ENCODE data around the gene PLCB1. TPM values are rescaled to one million over a fixed set of nuclear protein-coding genes. Genes with fewer than 3 reads are reported as not detected.

PLCB1 gene
- total RNA-seq, 4 donors from 2014 or later, result 72.9 to 115 (median 76.3) TPM

DNA sequence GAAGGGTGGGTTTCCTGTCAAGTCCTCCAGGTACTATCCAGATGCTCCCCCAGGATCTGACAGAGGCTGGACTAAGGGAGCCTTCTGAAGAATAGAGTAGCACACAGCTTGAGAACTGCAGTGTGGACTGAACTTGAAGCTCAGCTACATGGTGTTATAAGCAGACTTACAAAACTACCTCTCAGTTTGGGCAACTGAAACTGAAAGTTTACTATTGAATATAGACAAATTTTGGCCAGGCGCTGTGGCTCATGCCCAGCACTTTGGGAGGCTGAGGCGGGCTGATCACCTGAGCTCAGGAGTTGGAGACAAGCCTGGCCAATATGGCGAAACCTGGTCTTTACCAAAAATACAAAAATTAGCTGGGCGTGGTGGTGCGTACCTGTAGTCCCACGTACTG lies 348.5 kb downstream of the PLCB1 start:
- WGBS, result 95% methylated on average over 6 of the region's 6 CpGs
- intact Hi-C loops (cut with DNase I), result no loop called here
- no peak for DNase-seq (ENCODE audit: extremely low spot score)

DNA sequence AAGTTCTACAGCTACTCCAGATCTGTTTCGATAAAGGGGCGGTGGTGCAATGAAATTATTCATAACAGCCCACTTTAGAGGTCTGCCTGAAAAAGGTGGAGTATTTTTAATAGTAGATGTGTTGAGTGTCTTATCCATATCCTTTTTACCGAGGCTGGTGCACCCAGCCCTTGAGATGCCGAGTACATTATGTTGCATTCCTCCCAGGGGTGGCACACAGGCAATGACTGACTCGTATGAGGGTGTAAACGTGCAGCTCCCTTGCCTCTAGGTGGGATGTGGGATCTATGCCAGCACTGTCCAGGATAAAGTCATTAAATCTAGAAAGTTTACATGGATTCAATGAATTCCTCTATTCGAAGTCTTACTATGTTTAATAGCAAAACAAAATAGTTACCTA lies 355.6 kb downstream of the PLCB1 start:
- no peak overlapping the region for H3K4me3 ChIP-seq
- no peaks in the 10 kb centered on the region for H3K36me3 ChIP-seq
- no peaks in the 10 kb centered on the region for H3K27me3 ChIP-seq
- no peak for DNase-seq (ENCODE audit: extremely low spot score)
- peaks cover 0 to 31% (median 29%) of the 10 kb centered on the region in 4 donors for H3K4me1 ChIP-seq
- no peak overlapping the region for H3K27ac ChIP-seq (replicated peaks in 1 of 4)
- H3K9me3 ChIP-seq, result no peaks in the 10 kb centered on the region
- TF ChIP-seq POLR2AphosphoS5 (IDR thresholded peaks at IDR 0.05), result no peak
- TF ChIP-seq POLR2A (IDR thresholded peaks at IDR 0.05; ENCODE audit: low read depth), result no peak
- TF ChIP-seq, protein P1, sequence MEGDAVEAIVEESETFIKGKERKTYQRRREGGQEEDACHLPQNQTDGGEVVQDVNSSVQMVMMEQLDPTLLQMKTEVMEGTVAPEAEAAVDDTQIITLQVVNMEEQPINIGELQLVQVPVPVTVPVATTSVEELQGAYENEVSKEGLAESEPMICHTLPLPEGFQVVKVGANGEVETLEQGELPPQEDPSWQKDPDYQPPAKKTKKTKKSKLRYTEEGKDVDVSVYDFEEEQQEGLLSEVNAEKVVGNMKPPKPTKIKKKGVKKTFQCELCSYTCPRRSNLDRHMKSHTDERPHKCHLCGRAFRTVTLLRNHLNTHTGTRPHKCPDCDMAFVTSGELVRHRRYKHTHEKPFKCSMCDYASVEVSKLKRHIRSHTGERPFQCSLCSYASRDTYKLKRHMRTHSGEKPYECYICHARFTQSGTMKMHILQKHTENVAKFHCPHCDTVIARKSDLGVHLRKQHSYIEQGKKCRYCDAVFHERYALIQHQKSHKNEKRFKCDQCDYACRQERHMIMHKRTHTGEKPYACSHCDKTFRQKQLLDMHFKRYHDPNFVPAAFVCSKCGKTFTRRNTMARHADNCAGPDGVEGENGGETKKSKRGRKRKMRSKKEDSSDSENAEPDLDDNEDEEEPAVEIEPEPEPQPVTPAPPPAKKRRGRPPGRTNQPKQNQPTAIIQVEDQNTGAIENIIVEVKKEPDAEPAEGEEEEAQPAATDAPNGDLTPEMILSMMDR (IDR thresholded peaks at IDR 0.05), result no peak
- TF ChIP-seq EP300 (IDR thresholded peaks at IDR 0.05), result no peak
- WGBS, result 94% methylated on average over 7 of the region's 7 CpGs
- intact Hi-C loops (cut with DNase I), result no loop called here

More for the DNA sequence above, 348.5 kb downstream of the PLCB1 start:
- TF ChIP-seq, protein P1 (IDR thresholded peaks at IDR 0.05), result no peak
- TF ChIP-seq POLR2AphosphoS5 (IDR thresholded peaks at IDR 0.05) (no peak), POLR2A (IDR thresholded peaks at IDR 0.05; ENCODE audit: low read depth) (no peak), EP300 (IDR thresholded peaks at IDR 0.05) (no peak)
- no peaks in the 10 kb centered on the region for H3K4me1 ChIP-seq
- no peak overlapping the region for H3K27ac ChIP-seq (replicated peaks in 1 of 4)
- no peaks in the 10 kb centered on the region for H3K27me3 ChIP-seq
- H3K36me3 ChIP-seq, result no peaks in the 10 kb centered on the region
- H3K9me3 ChIP-seq, result no peaks in the 10 kb centered on the region
- no peak overlapping the region for H3K4me3 ChIP-seq

DNA sequence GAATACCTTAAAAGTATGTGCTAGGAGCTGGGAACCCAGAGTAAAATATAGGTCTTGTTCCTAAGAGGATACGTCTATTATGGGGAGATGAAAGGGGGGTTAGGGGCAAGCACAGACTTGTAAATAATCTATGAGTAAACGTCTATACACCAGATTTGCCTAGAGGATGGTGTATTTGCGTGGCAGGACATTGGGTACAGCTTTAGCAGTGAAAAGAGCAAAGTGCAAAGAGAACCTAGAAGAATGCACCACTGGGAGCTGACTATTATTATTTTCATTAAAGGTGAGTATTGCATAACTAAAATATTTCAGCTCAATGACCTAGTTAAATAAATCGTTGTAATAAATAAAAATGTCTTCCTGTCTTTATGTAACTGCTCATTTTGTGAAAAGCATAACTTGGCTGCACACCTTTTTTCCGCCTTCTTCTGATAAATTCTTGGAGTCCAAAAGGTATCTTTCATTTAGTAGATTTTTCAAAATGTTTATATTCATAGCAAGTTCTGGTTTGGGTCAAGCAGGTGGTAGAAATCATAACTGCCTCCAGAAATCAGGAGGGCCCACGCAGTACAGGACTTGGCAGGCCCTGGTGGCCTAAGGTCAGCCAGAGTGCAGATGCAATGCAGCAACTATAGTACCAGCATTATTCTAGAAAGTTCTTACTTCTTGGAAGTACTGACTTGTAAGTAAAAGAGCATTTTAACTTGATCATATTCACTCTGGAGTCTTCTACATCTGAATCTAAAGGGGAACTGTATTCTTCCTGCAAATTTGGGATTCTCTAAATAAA lies 357.2 kb downstream of the PLCB1 start:
- TF ChIP-seq EP300 (IDR thresholded peaks at IDR 0.05) (no peak), POLR2A (IDR thresholded peaks at IDR 0.05; ENCODE audit: low read depth) (no peak), POLR2AphosphoS5 (IDR thresholded peaks at IDR 0.05) (no peak)
- Histone ChIP-seq H3K9me3 (no peaks in the 10 kb centered on the region), H3K4me3 (no peak overlapping the region), H3K27ac (replicated peaks in 1 of 4) (peak overlapping the region in 3 of 4 donors; percentile 10 to 54 (median 14)), H3K27me3 (no peaks in the 10 kb centered on the region), H3K36me3 (no peaks in the 10 kb centered on the region), H3K4me1 (peaks cover 0 to 41% (median 35%) of the 10 kb centered on the region in 4 donors)
- intact Hi-C loops (cut with DNase I), result no loop called here
- DNase-seq (ENCODE audit: extremely low spot score), result no peak
- 53% methylated on average over 6 of the region's 6 CpGs for whole genome bisulfite sequencing

DNA sequence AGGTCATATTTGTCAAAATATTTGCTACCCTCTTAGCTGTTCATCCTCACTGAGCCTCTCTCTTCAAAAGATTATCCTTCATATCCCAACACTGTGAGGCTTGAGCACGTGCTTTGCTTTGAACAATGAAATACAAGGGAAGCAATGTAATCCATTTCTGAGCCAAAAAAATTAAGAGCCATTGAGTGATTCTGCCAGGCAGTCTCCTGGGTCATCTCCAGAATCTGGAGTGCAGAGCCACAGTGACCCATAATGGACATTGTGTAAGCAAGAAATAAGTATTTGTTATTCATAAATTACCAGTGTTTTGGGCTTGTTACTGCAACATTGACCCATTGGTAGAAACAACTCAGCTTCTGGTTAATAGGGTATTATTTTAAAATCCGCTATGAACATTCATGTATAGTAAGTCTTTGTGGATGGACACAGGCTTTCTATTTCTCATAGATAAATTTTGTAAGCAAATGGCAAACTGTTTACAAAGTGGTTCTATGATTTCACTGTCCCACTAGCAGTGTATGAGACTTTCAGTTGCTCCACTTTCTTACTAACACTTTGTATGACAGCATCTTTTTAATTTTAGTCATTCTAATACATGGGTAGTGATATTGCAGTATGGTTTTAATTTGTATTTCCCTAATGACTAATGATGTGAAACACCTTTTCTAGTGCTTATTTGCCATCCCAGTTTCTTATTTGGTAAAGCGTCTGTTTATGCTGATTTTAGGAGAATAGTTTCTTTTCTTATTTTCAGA lies 358.2 kb downstream of the PLCB1 start:
- peak overlapping the region in 3 of 4 donors; percentile 10 to 54 (median 14) for H3K27ac ChIP-seq (replicated peaks in 1 of 4)
- WGBS, result 60% methylated on average over 3 of the region's 3 CpGs

More for the DNA sequence above, 358.2 kb downstream of the PLCB1 start:
- Histone ChIP-seq H3K27me3 (no peaks in the 10 kb centered on the region), H3K4me3 (no peak overlapping the region), H3K36me3 (no peaks in the 10 kb centered on the region), H3K9me3 (no peaks in the 10 kb centered on the region), H3K4me1 (peaks cover 0 to 44% (median 42%) of the 10 kb centered on the region in 4 donors)
- DNase-seq (ENCODE audit: extremely low spot score), result no peak
- intact Hi-C loops (cut with DNase I), result no loop called here
- TF ChIP-seq EP300 (IDR thresholded peaks at IDR 0.05) (no peak), POLR2A (IDR thresholded peaks at IDR 0.05; ENCODE audit: low read depth) (no peak), POLR2AphosphoS5 (IDR thresholded peaks at IDR 0.05) (no peak)
- TF ChIP-seq, protein P1 (IDR thresholded peaks at IDR 0.05), result no peak

All from esophagus muscularis mucosa (tissue), 4 donors.